HEK293 (cell line): ENCODE data around the gene SLX4.

Experiments
- CTCF ChIA-PET: fragments of 350-600 bp; formaldehyde crosslinking; extraction: SDS; loops from one replicate; lab custom pipeline; 2021; ENCODE audit warnings: antibody characterized with exemption; lab: Yijun Ruan, JAX
- POLR2A ChIA-PET: fragments of 300-600 bp; formaldehyde crosslinking; extraction: SDS; loops from one replicate; lab custom pipeline; 2020; ENCODE audit warnings: antibody characterized with exemption, inconsistent platforms; lab: Yijun Ruan, JAX
- H3K27ac ChIP-seq: fragments of 200-500 bp; sonication (Bioruptor generic); 2 replicates; pipeline ENCODE4 v1.5.1; 2014; ENCODE audit warnings: low read depth, low read length, control low read depth, inconsistent platforms; ENCODE audit errors: extremely low read depth
- H3K36me3 ChIP-seq, 2 experiments: fragments of 200-500 bp in 1 of 2; sonication (Bioruptor generic) in 1 of 2; 1 replicate in 1 of 2; 2 replicates in 1 of 2; pipeline ENCODE4 v1.5.1; 2014 to 2017; ENCODE audit warnings: inconsistent platforms in 2 of 2, low read length in 2 of 2; ENCODE audit not compliant: control insufficient read depth in 2 of 2, insufficient read depth in 1 of 2
- H3K4me1 ChIP-seq: fragments of 200-500 bp; sonication (Bioruptor generic); 2 replicates; pipeline ENCODE4 v1.5.1; 2014; ENCODE audit warnings: mild to moderate bottlenecking, low read length, inconsistent platforms; ENCODE audit not compliant: control insufficient read depth, insufficient read depth
- H3K4me3 ChIP-seq: 2 replicates; pipeline ENCODE4 v1.5.1; 2011; ENCODE audit warnings: low read depth, mild to moderate bottlenecking, control low read depth, low read length, moderate library complexity
- H3K9me3 ChIP-seq: fragments of 200-500 bp; sonication (Bioruptor generic); 2 replicates; pipeline ENCODE4 v1.5.1; 2014; ENCODE audit warnings: low read depth, low read length, inconsistent platforms; ENCODE audit not compliant: control insufficient read depth, insufficient read depth
- KLF1 ChIP-seq: fragments of 450-650 bp; formaldehyde crosslinking; IDR thresholded peaks from 2 replicates; pipeline ENCODE4 v1.5.1; 2016; ENCODE audit warnings: missing biosample characterization, missing genetic modification characterization
- KLF9 ChIP-seq: fragments of 450-650 bp; formaldehyde crosslinking; IDR thresholded peaks from 2 replicates; pipeline ENCODE4 v1.5.1; 2016; ENCODE audit warnings: missing biosample characterization, missing genetic modification characterization, low read depth
- SALL2 ChIP-seq: fragments of 450-650 bp; formaldehyde crosslinking; IDR thresholded peaks from 2 replicates; pipeline ENCODE4 v1.5.0; 2017; ENCODE audit warnings: missing biosample characterization, mild to moderate bottlenecking, missing genetic modification characterization, borderline replicate concordance
- YY1 ChIP-seq: fragments of 450-650 bp; formaldehyde crosslinking; IDR thresholded peaks from 2 replicates; pipeline ENCODE4 v1.5.1; 2018; ENCODE audit warnings: missing biosample characterization, missing genetic modification characterization
- ZBTB1 ChIP-seq: fragments of 450-650 bp; formaldehyde crosslinking; IDR thresholded peaks from 2 replicates; pipeline ENCODE4 v1.5.1; 2016; ENCODE audit warnings: missing biosample characterization, missing genetic modification characterization
- ZBTB17 ChIP-seq: fragments of 450-650 bp; formaldehyde crosslinking; IDR thresholded peaks from 2 replicates; pipeline ENCODE4 v1.5.1; 2016; ENCODE audit warnings: missing biosample characterization, missing genetic modification characterization
- ZBTB21 ChIP-seq: fragments of 450-650 bp; formaldehyde crosslinking; IDR thresholded peaks from 2 replicates; pipeline ENCODE4 v1.5.1; 2017; ENCODE audit warnings: missing biosample characterization, missing genetic modification characterization
- ZBTB7A ChIP-seq: fragments of 450-650 bp; formaldehyde crosslinking; IDR thresholded peaks from 2 replicates; pipeline ENCODE4 v1.5.1; 2016; ENCODE audit warnings: low read depth, missing biosample characterization, missing genetic modification characterization
- ZIC2 ChIP-seq: fragments of 450-650 bp; formaldehyde crosslinking; IDR thresholded peaks from 2 replicates; pipeline ENCODE4 v1.5.1; 2016; ENCODE audit warnings: missing biosample characterization, missing genetic modification characterization
- ZNF112 ChIP-seq: fragments of 450-650 bp; formaldehyde crosslinking; IDR thresholded peaks from 2 replicates; pipeline ENCODE4 v1.5.0; 2017; ENCODE audit warnings: missing biosample characterization, missing genetic modification characterization
- ZNF274 ChIP-seq, 2 experiments: fragments of 200-500 bp in 1 of 2; fragments of 450-650 bp in 1 of 2; sonication (Bioruptor generic) in 1 of 2; formaldehyde crosslinking in 1 of 2; IDR thresholded peaks; 2 replicates each; pipeline versions ENCODE4 v1.5.1 to v1.6.1; 2014 to 2016; ENCODE audit warnings: borderline replicate concordance in 1 of 2, inconsistent platforms in 1 of 2, low read length in 1 of 2, missing biosample characterization in 1 of 2, missing genetic modification characterization in 1 of 2
- ZNF529 ChIP-seq: fragments of 450-650 bp; formaldehyde crosslinking; IDR thresholded peaks from 2 replicates; pipeline ENCODE4 v1.5.1; 2017; ENCODE audit warnings: missing genetic modification characterization, missing biosample characterization; ENCODE audit not compliant: insufficient replicate concordance
- ZNF600 ChIP-seq: fragments of 450-650 bp; formaldehyde crosslinking; IDR thresholded peaks from 2 replicates; pipeline ENCODE4 v1.5.1; 2016; ENCODE audit warnings: missing biosample characterization, missing genetic modification characterization
- ZNF654 ChIP-seq: fragments of 450-650 bp; formaldehyde crosslinking; IDR thresholded peaks from 2 replicates; pipeline ENCODE4 v1.5.1; 2016; ENCODE audit warnings: low read depth, missing biosample characterization, missing genetic modification characterization
- TF ChIP-seq, protein P1 (sequence below): fragments of 450-650 bp; formaldehyde crosslinking; IDR thresholded peaks from 2 replicates; pipeline ENCODE4 v1.5.1; 2016; ENCODE audit warnings: missing biosample characterization, missing genetic modification characterization
- TF ChIP-seq, protein P2 (sequence below): fragments of 450-650 bp; formaldehyde crosslinking; IDR thresholded peaks from 2 replicates; pipeline ENCODE4 v1.5.1; 2016; ENCODE audit warnings: missing biosample characterization, missing genetic modification characterization

SLX4 gene

DNA sequence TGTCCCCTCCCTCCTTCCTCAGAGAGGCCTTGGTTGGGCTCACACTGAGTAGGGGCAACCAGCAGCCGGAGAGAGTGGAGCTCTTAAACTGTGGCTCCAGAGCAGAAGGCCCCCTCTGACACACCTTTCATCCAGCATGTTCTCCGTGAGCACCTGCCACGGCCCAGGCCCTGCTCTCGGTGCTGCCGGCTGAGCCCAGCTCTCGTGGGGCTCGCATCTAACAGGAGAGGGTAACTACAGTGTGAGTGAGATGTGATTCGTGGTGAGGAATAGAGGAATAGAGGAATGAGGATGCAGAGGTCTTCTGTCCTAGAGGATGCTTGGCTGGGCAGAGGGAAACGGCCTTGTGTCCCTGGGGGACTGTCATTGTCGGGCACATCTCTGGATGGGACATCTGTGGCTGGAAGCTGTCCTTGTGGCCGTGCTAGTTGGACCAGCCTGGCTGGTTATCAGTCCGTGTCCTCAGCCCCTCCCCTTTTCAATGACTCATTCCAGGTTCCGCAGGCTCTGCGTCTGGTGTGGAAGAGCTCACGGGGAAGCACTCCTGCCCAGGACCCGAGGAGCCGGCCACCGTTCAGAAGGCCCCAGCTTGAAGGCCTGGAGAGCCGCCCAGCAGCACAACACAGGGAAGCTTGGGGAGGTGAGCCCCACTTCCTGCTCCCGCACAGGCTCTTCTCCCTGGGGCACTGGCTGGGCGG lies 31.1 kb upstream of the SLX4 start (continued):
- TF ChIP-seq, protein P1, sequence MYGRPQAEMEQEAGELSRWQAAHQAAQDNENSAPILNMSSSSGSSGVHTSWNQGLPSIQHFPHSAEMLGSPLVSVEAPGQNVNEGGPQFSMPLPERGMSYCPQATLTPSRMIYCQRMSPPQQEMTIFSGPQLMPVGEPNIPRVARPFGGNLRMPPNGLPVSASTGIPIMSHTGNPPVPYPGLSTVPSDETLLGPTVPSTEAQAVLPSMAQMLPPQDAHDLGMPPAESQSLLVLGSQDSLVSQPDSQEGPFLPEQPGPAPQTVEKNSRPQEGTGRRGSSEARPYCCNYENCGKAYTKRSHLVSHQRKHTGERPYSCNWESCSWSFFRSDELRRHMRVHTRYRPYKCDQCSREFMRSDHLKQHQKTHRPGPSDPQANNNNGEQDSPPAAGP (tag by site-specific recombination) = no peak
- TF ChIP-seq YY1 (tag by site-specific recombination) (no peak), ZNF112 (tag by site-specific recombination) (no peak), ZNF274 (IDR thresholded peaks at IDR 0.05; ENCODE audit: low read length) (no peak), ZNF274 (tag by site-specific recombination; IDR thresholded peaks at IDR 0.05; ENCODE audit: borderline replicate concordance) (no peak), ZIC2 (tag by site-specific recombination) (peak; percentile 77), ZNF654 (no peak), ZBTB1 (tag by site-specific recombination) (no peak), ZNF600 (peak; percentile 96), ZBTB21 (no peak), ZBTB7A (tag by site-specific recombination) (no peak), ZBTB17 (0 out of 2 replicates have a peak, but pooled peaks have one; percentile 26)
- TF ChIP-seq, protein P2, sequence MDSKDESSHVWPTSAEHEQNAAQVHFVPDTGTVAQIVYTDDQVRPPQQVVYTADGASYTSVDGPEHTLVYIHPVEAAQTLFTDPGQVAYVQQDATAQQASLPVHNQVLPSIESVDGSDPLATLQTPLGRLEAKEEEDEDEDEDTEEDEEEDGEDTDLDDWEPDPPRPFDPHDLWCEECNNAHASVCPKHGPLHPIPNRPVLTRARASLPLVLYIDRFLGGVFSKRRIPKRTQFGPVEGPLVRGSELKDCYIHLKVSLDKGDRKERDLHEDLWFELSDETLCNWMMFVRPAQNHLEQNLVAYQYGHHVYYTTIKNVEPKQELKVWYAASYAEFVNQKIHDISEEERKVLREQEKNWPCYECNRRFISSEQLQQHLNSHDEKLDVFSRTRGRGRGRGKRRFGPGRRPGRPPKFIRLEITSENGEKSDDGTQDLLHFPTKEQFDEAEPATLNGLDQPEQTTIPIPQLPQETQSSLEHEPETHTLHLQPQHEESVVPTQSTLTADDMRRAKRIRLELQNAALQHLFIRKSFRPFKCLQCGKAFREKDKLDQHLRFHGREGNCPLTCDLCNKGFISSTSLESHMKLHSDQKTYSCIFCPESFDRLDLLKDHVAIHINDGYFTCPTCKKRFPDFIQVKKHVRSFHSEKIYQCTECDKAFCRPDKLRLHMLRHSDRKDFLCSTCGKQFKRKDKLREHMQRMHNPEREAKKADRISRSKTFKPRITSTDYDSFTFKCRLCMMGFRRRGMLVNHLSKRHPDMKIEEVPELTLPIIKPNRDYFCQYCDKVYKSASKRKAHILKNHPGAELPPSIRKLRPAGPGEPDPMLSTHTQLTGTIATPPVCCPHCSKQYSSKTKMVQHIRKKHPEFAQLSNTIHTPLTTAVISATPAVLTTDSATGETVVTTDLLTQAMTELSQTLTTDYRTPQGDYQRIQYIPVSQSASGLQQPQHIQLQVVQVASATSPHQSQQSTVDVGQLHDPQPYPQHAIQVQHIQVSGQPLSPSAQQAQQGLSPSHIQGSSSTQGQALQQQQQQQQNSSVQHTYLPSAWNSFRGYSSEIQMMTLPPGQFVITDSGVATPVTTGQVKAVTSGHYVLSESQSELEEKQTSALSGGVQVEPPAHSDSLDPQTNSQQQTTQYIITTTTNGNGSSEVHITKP (tag by site-specific recombination) = peak; percentile 76

DNA sequence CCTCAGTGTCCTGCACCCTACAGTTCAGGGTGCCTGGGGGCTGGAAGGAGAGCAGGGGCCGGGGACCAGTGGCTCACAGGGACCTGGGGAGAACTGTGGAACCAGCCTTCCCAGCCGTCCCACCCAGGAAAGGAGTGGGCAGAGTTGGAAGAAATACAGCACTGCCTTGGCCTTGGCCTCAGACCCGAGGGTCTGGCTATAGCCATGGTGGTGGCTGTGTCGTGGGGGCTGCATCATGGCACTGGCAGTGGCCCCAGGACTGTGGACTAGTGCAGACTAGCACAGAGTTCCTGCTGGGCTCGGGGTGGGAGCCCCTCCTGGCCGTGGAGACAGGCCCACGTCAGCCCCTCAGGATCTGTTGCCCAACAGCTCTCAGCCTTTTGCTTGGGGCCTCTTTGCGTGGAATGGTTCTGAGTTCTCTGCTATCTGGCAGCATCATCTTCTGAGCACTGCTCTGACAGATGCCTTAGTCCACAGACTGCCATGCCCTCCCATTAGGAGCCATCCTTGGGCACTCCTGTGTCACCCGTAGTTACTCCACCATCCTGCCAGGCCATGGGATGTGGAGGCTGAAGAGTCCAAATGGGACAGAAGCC lies 30.5 kb upstream of the SLX4 start:
- ChIA-PET POLR2A (no interaction called here), CTCF (interaction anchor here (0.5 kb wide), 1 partner anchor 265 kb away, joined by 3 read pairs; no protein-coding TSS in a partner anchor)
- H3K9me3 ChIP-seq = no peaks in the 10 kb centered on the region
- no peak overlapping the region for H3K27ac ChIP-seq
- 0 out of 2 replicates have a peak, but pooled peaks have one; percentile 2 for TF ChIP-seq KLF1 (tag by site-specific recombination)
- no peak for TF ChIP-seq SALL2 (tag by site-specific recombination)
- peaks cover 13% of the 10 kb centered on the region for H3K4me1 ChIP-seq
- peaks cover 0 to 10% of the 10 kb centered on the region in 2 experiments; a peak in 2 of 3 replicates for H3K36me3 ChIP-seq
- H3K4me3 ChIP-seq = no peak overlapping the region

DNA sequence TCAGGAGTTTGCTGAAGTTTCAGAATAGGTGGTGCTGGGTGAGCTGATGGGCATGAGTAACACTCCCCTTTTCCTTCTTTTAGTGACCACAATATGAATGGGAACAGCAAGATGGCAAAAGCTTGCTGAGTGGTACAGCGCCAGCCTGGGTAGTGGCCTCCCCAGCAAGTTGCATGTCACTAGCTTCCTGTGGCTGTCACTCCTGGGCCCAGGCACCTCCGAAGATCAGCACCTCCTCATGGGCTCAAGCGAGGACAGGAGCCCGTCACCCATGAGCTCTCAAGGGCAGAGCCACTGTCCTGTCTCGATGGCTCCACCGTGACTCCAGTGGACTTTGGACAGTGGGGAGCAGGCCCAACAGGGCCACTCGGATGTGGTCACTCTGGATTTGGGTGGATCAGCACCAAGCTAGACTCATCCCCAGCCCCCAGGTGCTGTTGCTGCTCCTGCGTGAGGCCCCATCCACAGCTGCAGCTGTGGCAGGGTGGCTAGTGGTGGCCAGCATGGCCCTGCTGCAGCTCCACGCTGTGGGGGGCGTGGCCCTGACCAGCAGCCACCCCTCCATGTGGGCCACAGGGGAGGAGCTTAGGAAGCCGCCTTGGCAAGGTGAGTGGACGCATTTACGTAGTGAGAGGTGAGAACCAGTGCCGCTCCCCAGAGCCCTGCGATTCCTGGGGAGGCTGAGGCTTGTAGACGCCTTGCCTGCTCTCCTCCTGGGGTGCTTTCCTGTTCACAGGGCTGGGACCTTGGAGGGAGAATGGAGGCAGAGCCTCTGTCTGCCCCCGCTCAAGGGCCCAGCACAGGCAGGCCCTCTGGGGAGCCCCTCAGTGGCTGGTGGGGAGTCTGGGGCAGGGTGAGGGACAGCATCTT lies 29.5 kb upstream of the SLX4 start:
- ChIA-PET POLR2A (no interaction called here), CTCF (no interaction called here)
- no peak overlapping the region for H3K27ac ChIP-seq
- no peaks in the 10 kb centered on the region for H3K9me3 ChIP-seq
- TF ChIP-seq ZNF529 (no peak), KLF9 (tag by site-specific recombination) (peak; percentile 51; the same call in 1 of the 2 replicates)
- H3K4me1 ChIP-seq = peaks cover 3% of the 10 kb centered on the region; the same call in 1 of the 2 replicates
- H3K36me3 ChIP-seq = peaks cover 0 to 10% of the 10 kb centered on the region in 2 experiments; a peak in 2 of 3 replicates
- H3K4me3 ChIP-seq = no peak overlapping the region
